Measurements from ENCODE around the gene GPRIN3. TPM values are rescaled to one million over a fixed set of nuclear protein-coding genes. Genes with fewer than 3 reads are reported as not detected.

Gene GPRIN3
- total and polyA plus RNA-seq, 2 experiments from 2014 or later, result 0.74 to 3.2 TPM

GRCh38 chr4:89305712-89306437, 1.7 kb downstream of the GPRIN3 start (continued):
- TF ChIP-seq ETS1 (IDR thresholded peaks at IDR 0.05) (no peak), ZNF331 (CRISPR knock-in tag; IDR thresholded peaks at IDR 0.05; ENCODE audit: low read depth) (no peak), JUNB (IDR thresholded peaks at IDR 0.05; ENCODE audit: unreplicated experiment) (no peak), STAT1 (IDR thresholded peaks at IDR 0.05; ENCODE audit: unreplicated experiment) (no peak), ZNF114 (CRISPR knock-in tag; IDR thresholded peaks at IDR 0.05) (no peak), CTCF (conservative IDR thresholded peaks at IDR 0.05; ENCODE audit: low read depth in 2 of 2) (no peak), POLR2AphosphoS5 (IDR thresholded peaks at IDR 0.05; ENCODE audit: low read depth) (no peak), EZH2 (IDR thresholded peaks at IDR 0.05; ENCODE audit: low read depth, unreplicated experiment) (no peak)

GRCh38 chr4:89305028-89305427, 2.6 kb downstream of the GPRIN3 start:
- Mint-ChIP-seq H3K4me1 (peaks cover 25% of the 10 kb centered on the region), H3K36me3 (ENCODE audit: low read depth) (no peaks in the 10 kb centered on the region), H3K27me3 (ENCODE audit: insufficient read depth, low read depth, poor library complexity) (peaks cover 17% of the 10 kb centered on the region), H3K9me3 (no peaks in the 10 kb centered on the region; the same call in 2 of the 3 replicates), H3K4me3 (no peak overlapping the region), H3K27ac (no peak overlapping the region)
- Histone ChIP-seq H3K79me2 (replicated peaks; ENCODE audit: insufficient read depth) (no peaks in the 10 kb centered on the region), H3K4me2 (no peak overlapping the region), H3K27me3 (ENCODE audit: insufficient read depth) (peaks cover 23% of the 10 kb centered on the region), H3K27ac (ENCODE audit: low read depth) (no peak overlapping the region), H3K9me2 (ENCODE audit: insufficient read depth) (no peaks in the 10 kb centered on the region), H2AFZ (no peak overlapping the region), H3K4me1 (ENCODE audit: insufficient read depth) (peaks cover 18% of the 10 kb centered on the region), H4K20me1 (replicated peaks; ENCODE audit: insufficient read depth) (no peaks in the 10 kb centered on the region), H3K36me3 (ENCODE audit: insufficient read depth) (no peaks in the 10 kb centered on the region), H3F3A (replicated peaks; ENCODE audit: low read depth) (no peaks in the 10 kb centered on the region), H3K4me3 (no peak overlapping the region)
- no peak for ATAC-seq
- DNase-seq (ENCODE audit: low spot score), result no peak
- TF ChIP-seq CTCF (conservative IDR thresholded peaks at IDR 0.05; ENCODE audit: low read depth in 2 of 2) (no peak), ZNF462 (CRISPR knock-in tag; IDR thresholded peaks at IDR 0.05) (no peak)

Data from GM23338 (cell line).